Dedifferentiated amniotic fluid mesenchymal stem cell (primary cell): ENCODE measurements around the gene IL17D.

Experiments used
- DNase-seq: peaks from one replicate; pipeline ENCODE4 v3.0.0-alpha.2; 2016; ENCODE audit errors: extremely low spot score

Gene IL17D

DNA sequence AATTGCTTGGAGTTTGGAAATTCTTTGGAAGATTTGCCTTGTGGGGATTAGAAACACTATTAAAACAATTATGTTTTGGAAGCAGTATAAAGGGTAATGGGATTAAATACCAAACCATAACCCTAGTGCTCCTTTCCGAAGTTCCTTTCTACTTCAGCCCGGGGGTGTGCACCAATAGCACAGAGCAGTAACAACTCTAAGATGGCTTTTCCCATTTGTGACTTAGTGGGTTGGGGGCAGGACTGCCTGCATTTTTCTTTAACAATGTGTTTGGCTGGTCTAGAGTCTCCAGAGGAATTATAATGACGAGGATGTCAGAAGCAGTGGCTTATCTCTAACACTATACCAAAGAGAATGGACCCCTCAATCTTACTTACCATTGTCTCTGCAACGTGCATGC lies 11.9 kb upstream of the IL17D start:
- no peak for DNase-seq

DNA sequence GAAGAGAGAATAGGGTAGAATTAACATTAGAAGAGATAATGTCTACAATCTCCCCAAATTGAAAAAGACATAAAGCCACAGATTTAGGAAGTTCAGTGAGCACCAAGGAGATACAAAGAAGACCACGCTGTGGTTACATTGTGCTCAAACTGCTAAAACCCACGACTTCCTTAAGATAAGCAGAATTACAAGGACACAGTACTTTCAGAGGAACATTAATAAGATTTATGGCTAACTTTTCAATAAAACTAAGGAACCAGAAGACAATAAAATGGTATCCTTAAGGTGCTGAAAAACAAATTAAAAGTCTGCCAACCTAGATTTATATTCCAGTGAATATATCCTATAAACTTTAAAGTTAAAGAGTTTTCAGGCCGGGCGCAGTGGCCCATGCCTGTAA lies 7.4 kb upstream of the IL17D start:
- no peak for DNase-seq

- DNase-seq, result no peak
These were observed 3.8 kb upstream of the IL17D start for GRCh38 chr13:20699715-20700114.

- DNase-seq, result no peak
These were observed 3.2 kb upstream of the IL17D start for GRCh38 chr13:20700288-20700687.

- DNase-seq, result no peak
These were observed 2.0 kb upstream of the IL17D start for GRCh38 chr13:20701461-20701860.

DNA sequence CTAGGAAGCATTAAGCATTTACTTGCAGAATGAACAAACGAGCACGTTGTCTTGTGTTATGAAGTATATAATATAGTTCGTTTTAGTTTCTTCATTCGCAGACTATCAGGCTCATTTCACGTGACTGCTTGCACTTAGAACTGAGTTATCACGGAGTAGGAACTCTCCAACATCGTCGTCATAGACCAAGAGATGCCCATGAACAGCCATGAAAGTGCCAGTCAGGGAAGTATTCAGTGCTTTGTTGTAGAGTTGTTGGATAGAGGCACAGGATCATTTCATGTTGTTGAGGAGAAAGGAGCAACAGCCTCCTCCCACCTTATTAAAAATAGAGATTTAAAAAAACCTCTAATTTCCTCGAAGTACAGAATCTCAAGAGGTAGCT lies 977 bp upstream of the IL17D start:
- no peak for DNase-seq

GRCh38 chr13:20703780-20704458 lies 420 bp downstream of the IL17D start:
- DNase-seq, result peak; percentile 61

DNA sequence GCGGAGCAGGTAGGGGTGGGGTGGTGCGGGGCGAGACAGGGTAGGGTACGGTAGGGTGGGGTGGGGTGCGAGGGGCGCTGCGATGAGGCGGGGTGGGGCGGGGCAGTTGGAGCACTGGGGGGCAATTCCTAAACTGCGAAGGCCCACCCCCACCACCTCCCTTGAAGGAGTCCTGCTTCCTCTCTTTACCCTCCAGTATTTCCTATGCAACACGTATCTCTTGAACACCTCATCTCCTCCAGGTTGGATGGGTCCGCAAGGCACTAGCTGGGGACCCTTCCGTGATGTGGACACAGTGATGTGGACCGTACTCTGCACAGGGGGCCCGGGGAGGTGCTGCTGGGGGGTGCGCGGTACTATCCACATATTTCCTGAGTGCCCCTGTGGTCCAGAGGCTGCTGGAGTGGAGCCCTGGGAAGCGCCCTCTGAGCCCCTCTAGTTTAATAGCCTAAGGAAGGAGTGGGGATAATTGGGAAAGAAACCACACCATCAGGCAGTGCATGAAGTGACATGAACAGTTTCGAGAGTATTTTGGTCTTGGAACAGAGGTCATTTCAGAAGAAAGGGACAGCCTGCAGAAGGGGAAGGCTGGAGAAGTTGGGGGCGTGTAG lies 1.1 kb downstream of the IL17D start:
- no peak for DNase-seq

DNA sequence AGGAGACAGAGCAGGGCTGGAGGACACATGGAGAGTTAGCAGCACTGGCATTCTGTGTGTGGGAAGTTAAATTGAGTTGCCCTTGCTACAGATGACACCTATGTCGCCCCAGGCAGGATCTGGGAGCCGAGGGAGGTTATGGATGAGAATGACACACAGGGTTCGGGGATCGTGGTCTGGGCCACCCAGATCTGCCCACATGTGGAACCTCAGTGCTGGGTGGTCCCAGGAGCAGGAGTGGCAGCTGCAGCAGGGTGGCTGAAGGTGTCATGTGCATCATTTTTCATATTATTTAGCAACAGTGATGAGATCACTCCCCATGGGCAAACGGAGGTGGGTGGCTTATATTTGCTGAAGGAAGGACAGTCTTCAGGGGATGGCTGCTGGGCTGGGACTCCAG lies 3.2 kb downstream of the IL17D start:
- DNase-seq, result no peak

DNA sequence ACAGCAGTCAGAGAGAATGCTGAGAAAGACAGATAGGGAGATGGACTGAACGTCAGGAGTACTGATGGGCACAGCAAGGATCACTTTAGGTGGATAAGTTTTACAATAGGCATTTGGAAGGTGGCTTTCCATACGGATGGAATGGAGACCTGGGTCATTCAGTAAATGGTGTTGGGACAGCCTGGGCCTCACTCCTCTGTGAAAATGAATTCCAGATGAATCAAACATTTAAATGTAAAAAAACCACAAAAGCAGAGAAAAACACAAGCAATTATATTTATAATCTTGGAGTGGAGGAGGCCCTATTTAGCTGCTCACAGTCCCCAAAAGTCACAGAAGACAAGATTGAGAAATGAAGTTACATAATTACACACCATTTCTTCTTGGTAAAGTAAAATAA lies 4.7 kb downstream of the IL17D start:
- no peak for DNase-seq

GRCh38 chr13:20709369-20709768 lies 5.9 kb downstream of the IL17D start:
- no peak for DNase-seq

GRCh38 chr13:20709782-20710181 lies 6.3 kb downstream of the IL17D start:
- no peak for DNase-seq

- no peak for DNase-seq
These were observed 8.0 kb downstream of the IL17D start for GRCh38 chr13:20711301-20712044.

DNA sequence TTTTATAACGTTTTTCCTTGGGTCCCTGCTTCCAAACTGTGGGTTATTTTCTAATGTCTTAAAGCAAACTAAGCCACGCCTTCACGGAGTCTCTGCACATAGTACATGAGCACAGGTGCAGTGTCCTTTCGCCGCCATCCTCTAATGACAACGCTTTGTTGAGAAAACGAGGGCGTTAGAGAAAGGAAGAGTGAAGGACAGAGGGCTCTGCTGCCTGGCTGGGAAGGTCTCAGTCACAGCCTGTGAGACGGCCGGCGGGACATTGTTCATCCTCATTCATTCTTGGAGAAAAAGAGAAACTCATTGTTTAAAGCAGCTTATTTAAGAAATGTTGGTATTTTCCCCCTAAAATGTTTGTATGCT lies 9.5 kb downstream of the IL17D start:
- DNase-seq, result no peak

DNA sequence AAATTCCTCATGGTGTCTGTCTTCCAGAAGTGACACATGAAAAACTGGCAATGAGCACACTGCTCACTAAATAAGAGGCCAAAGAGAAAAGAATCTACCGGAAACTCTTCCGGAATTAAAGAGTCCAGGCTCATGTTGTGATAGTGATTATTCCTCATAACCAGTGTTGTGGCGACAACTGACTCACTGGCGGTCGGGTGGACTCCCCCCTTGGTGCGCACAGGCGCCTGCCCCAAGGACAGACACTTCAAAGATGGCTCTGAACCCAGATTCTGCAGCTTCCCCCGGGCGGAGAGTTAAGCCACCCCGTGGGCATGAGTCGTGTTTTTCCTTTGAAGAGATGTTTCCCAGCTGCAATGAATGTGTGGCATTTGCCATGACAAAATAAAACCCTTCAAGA lies 10.3 kb downstream of the IL17D start:
- DNase-seq, result peak; percentile 23

- no peak for DNase-seq
These were observed 10.7 kb downstream of the IL17D start for GRCh38 chr13:20714161-20714560.

GRCh38 chr13:20714563-20715329 lies 11.2 kb downstream of the IL17D start:
- peak; percentile 66 for DNase-seq

DNA sequence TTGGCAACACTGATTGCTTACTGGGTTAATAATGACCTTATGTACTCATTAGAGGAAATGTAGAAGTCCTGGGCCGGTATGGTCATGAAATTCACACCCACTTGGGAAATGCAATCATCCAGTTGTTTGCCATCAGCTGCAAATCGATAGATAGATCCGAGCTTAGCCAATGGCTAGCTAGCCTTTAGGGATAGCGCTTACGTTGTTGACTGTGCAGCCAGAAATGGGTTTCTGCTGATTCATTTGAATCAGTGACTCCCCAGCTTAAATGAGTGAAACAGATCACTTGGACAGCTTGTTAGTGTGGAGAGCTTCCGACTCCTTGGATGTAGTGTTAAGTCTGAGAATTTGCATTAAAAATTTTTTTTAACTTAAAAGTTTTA lies 11.8 kb downstream of the IL17D start:
- no peak for DNase-seq

DNA sequence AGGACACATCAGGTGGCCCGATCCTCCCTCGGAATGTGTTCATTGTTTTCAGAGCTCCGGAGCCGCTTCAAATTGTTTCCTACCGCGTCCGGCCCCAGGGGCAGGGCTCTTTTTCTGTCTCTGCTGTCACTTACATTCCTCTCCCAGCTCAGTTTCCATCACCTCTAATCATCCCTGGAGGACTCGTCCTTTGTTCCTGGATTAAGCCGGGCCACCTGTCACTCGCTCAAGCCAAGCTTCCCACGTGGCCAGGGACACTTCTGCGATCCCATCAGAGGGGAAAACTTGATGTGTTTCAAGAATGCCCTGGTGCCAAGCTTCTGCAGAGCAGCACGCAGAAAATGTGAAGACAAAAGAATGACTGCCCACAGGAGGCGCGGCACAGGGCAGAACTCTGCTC lies 13.5 kb downstream of the IL17D start:
- DNase-seq, result no peak

DNA sequence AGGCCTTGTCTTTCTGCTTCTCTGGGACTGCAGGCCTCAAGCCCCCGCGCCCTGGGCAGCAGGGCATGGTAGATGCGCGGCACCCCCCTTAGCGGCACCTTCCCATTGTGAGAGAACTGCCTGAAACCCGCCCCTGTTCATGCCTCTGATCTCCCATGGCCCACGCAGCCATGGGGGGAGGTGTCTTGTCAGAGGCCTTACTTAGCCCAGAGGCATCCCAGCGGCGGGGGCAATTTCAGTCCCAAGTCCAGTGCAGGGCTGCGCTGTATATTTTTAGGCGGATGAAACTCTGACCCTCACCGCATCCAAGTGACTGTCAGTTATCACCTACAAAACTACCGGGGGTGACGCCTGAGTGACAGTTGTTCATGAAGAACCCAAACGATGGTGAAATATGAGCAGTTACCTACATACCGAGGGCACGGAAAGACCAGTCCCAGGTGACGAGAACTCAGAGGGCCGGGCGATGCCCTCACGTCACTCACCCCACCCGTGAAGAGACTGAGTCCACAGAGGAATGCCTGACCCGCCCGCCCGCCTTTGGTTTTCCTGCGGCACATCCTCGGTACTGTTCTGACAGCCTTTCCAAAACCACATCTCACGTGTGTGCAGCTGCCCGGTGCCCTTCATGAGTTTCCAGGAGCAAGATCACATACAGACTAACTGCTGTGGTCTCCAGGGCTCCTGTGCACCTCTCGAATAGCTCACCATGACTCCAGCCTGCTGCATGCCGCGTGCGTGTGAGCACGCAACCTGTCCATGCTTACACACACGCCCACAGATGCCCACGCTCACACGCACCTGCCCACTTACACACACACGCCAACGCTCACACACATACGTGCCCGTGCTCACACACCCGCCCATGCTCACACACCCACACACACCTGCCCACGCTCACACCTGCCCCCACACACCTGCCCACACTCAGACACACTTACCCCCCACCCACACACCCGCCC lies 14.4 kb downstream of the IL17D start:
- DNase-seq, result no peak

DNA sequence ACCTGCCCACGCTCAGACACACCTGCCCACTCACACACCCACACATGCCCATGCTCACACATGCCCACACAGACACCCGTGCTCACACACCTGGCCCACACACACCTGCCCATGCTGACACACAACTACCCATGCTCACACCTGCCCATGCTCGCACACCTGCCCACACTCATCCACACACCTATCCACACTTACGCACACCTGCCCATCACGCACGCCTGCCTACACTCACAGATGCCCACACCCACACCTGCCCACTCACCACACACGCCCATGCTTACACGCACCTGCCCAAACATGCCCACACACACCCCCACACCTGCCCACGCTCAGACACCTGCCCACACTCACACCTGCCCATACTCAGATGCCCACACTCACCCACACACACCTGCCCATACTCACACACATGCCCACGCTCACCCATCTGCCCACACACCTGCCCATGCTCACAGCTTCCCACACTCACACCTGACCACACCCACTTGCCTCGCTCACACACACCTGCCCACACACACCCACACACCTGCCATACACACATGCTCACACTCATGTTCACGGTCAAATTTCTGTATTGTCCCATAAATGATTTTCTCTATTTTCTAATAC lies 15.6 kb downstream of the IL17D start:
- DNase-seq, result no peak
